Measurements from ENCODE around the gene ADORA1. TPM values are rescaled to one million over a fixed set of nuclear protein-coding genes. Genes with fewer than 3 reads are reported as not detected.

ADORA1 gene
- total and polyA plus RNA-seq, 11 donors = 0.81 to 17.8 (median 9.5) TPM

DNA sequence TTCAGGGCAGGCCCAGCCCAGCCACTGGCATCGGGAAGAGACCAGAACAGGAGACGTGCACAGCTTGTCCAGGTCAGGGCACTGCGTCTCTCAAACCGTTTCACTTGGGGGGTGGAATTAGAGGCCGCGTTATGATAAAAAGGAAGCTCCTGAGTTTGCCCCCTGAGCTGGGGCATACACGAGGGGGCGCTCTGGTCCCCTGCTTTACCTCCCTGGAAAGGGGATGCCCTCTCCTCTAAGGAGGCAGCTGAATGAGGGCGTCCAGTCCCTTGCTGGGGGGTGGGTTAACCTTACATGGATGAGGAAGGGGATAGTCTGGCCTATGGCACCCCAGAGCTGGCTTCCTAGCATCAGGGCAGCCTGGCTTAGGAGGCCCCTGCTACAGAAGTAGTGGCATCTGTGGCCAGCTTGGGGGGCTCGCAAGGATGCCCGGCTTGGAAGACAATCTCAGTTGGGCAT, 44.0 kb upstream of the ADORA1 start:
- Histone ChIP-seq H3K4me1 (peaks cover 0 to 15% (median 0%) of the 10 kb centered on the region in 12 donors), H3K27me3 (no peaks in the 10 kb centered on the region), H3K27ac (peak overlapping the region in 8 of 12 donors; percentile 0 to 59 (median 30)), H3K36me3 (no peaks in the 10 kb centered on the region), H3K4me3 (no peak overlapping the region), H3K9me3 (no peaks in the 10 kb centered on the region)
- DNase-seq (no peak), ATAC-seq (peak in 1 of 4 donors; percentile 16)
- intact Hi-C loops (cut with DNase I) = loop anchor here in 1 of 10 donors (5.0 kb wide), 1 partner anchor 41 kb away; no protein-coding TSS in a partner anchor
- 73 to 87% (median 79%) methylated on average over 9 to 11 of the region's 11 CpGs for WGBS, 4 donors
- TF ChIP-seq POLR2A (IDR thresholded peaks at IDR 0.05) = no peak
- TF ChIP-seq CTCF (IDR thresholded peaks at IDR 0.05) = no peak

GRCh38 chr1:203084588-203085527, 42.7 kb upstream of the ADORA1 start:
- intact Hi-C loops (cut with DNase I) = loop anchor here in 2 of 10 donors (2.0 to 5.0 kb wide), 2 partner anchors 20 to 43 kb away; no protein-coding TSS in a partner anchor
- Histone ChIP-seq H3K27ac (no peak overlapping the region), H3K9me3 (no peaks in the 10 kb centered on the region), H3K36me3 (no peaks in the 10 kb centered on the region), H3K27me3 (no peaks in the 10 kb centered on the region), H3K4me1 (peaks cover 0 to 15% (median 0%) of the 10 kb centered on the region in 12 donors), H3K4me3 (no peak overlapping the region)
- TF ChIP-seq POLR2A (IDR thresholded peaks at IDR 0.05) = no peak
- TF ChIP-seq CTCF (IDR thresholded peaks at IDR 0.05) = peak in 6 of 12 donors; percentile 9 to 30 (median 20)
- DNase-seq (no peak), ATAC-seq (peak in 1 of 4 donors; percentile 10)
- WGBS, 4 donors = 86 to 96% (median 93%) methylated on average over 7 to 14 of the region's 14 CpGs

DNA sequence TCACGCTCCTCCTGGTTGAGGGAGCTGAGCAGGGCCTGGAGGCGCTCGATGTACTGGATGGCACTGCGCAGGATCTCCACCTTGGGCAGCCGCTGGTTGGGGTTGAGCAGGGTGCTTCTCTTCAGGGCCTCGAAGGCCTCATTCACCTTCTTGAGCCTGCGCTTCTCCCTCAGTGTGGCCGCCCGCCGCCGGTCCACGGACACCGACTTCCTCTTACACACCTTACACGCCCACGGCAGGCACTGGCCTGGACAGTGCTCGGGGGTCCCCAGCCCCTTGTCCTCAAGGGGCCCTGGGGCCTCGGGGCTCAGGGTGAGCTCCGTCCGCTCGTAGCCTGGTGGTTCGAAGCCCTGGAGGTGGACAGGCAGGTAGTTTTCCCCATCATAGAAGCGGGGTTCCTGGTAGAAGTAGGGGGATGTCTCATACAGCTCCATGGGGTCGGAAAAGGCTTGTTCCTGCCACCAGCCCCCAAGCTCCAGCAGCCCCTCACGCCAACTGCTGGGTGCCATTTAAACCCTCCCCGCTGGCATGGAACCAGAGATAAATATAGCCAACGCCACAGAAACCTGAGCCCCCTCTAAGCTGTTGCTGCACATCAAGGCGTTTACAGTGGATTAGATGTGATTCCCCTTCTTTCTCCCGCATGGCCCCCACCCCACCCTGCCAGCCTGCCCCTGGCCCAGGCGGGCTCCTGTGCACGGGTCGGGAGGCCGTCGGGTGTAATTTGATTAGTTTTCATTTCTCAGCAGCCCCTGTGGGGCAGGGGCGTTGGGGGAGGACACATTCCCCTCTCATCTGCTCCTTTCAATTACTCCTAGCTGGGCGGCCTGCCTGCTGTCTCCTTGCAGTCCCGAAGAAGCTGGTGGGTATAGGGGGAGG, 41.8 kb upstream of the ADORA1 start, which contains the start of gene MYOG:
Gene MYOG, minus strand, starts transcription at position 485 of the 879 bp plus-strand sequence. Its CDS starts 51 bp downstream, at position 434.
- no peak for DNase-seq
- no peaks in the 10 kb centered on the region for H3K36me3 ChIP-seq
- peaks cover 0 to 15% (median 0%) of the 10 kb centered on the region in 12 donors for H3K4me1 ChIP-seq
- H3K4me3 ChIP-seq = no peak within 1 kb of the TSS
- WGBS, 4 donors = 83 to 87% (median 85%) methylated on average over 31 to 36 of the region's 36 CpGs
- no peak for TF ChIP-seq POLR2A (IDR thresholded peaks at IDR 0.05)
- TF ChIP-seq CTCF (IDR thresholded peaks at IDR 0.05) = no peak
- no peak within 1 kb of the TSS for H3K27ac ChIP-seq
- no peaks in the 10 kb centered on the region for H3K9me3 ChIP-seq
- no peaks in the 10 kb centered on the region for H3K27me3 ChIP-seq
- intact Hi-C loops (cut with DNase I) = loop anchor here in 1 of 10 donors (2.0 kb wide), 1 partner anchor 21 kb away; no protein-coding TSS in a partner anchor
- no peak for ATAC-seq

All from heart left ventricle (tissue), 16 donors.